WTC11 (cell line): Measurements from ENCODE around the gene RPTOR. TPM values are rescaled to one million over a fixed set of nuclear protein-coding genes. Genes with fewer than 3 reads are reported as not detected.

Experiments
- AFF4 ChIP-seq: sonication (generic); formaldehyde crosslinking; IDR thresholded peaks from 2 replicates; pipeline ENCODE4 v1.8.1; 2023; ENCODE audit warnings: mild to moderate bottlenecking, missing genetic modification reagents, borderline replicate concordance
- AR ChIP-seq: fragments of 250-450 bp; sonication (Bioruptor Pico); IDR thresholded peaks from 2 replicates; pipeline ENCODE4 v1.9.0; 2021; ENCODE audit warnings: mild to moderate bottlenecking
- CREM ChIP-seq: sonication (generic); formaldehyde crosslinking; IDR thresholded peaks from 2 replicates; pipeline ENCODE4 v1.8.1; 2022; ENCODE audit warnings: mild to moderate bottlenecking, missing genetic modification reagents, moderate library complexity
- CTCF ChIP-seq: fragments of 200-600 bp; IDR thresholded peaks from 2 replicates; pipeline ENCODE4 v1.8.0; 2022; ENCODE audit warnings: antibody characterized with exemption
- FOXP1 ChIP-seq: sonication (generic); formaldehyde crosslinking; IDR thresholded peaks from 2 replicates; pipeline ENCODE4 v1.8.0; 2022; ENCODE audit warnings: missing genetic modification reagents, mild to moderate bottlenecking, moderate library complexity, borderline replicate concordance
- KAT7 ChIP-seq: sonication (generic); formaldehyde crosslinking; IDR thresholded peaks from 2 replicates; pipeline ENCODE4 v1.8.1; 2023; ENCODE audit warnings: missing genetic modification reagents, mild to moderate bottlenecking, borderline replicate concordance
- MXD4 ChIP-seq: fragments of 250-450 bp; sonication (Bioruptor Pico); IDR thresholded peaks from 2 replicates; pipeline ENCODE4 v1.8.0; 2021; ENCODE audit warnings: mild to moderate bottlenecking, moderate library complexity, borderline replicate concordance
- NFATC4 ChIP-seq: fragments of 250-450 bp; sonication (Bioruptor Pico); IDR thresholded peaks from 2 replicates; pipeline ENCODE4 v1.9.0; 2021; ENCODE audit warnings: mild to moderate bottlenecking
- NFE2L1 ChIP-seq: sonication (generic); formaldehyde crosslinking; IDR thresholded peaks from 2 replicates; pipeline ENCODE4 v1.8.1; 2023; ENCODE audit warnings: missing genetic modification reagents
- NFYB ChIP-seq: sonication (generic); formaldehyde crosslinking; conservative IDR thresholded peaks from 2 replicates; pipeline ENCODE4 v1.8.0; 2022; ENCODE audit warnings: low read depth, missing genetic modification reagents
- PRDM15 ChIP-seq: sonication (generic); formaldehyde crosslinking; IDR thresholded peaks from 2 replicates; pipeline ENCODE4 v1.8.0; 2022; ENCODE audit warnings: missing genetic modification reagents
- PREB ChIP-seq: sonication (generic); formaldehyde crosslinking; IDR thresholded peaks from 2 replicates; pipeline ENCODE4 v1.8.1; 2022; ENCODE audit warnings: mild to moderate bottlenecking, missing genetic modification reagents, moderate library complexity, borderline replicate concordance
- PRRX2 ChIP-seq: fragments of 250-450 bp; sonication (Bioruptor Pico); IDR thresholded peaks from 2 replicates; pipeline ENCODE4 v1.8.0; 2021; ENCODE audit warnings: mild to moderate bottlenecking
- SMAD3 ChIP-seq: sonication (generic); formaldehyde crosslinking; IDR thresholded peaks from 2 replicates; pipeline ENCODE4 v1.8.0; 2022; ENCODE audit warnings: missing genetic modification reagents, mild to moderate bottlenecking, borderline replicate concordance
- SP1 ChIP-seq: sonication (generic); formaldehyde crosslinking; conservative IDR thresholded peaks from 2 replicates; pipeline ENCODE4 v1.8.1; 2022; ENCODE audit warnings: missing genetic modification reagents
- TP53 ChIP-seq: sonication (generic); formaldehyde crosslinking; IDR thresholded peaks from 2 replicates; pipeline ENCODE4 v1.8.1; 2023; ENCODE audit warnings: mild to moderate bottlenecking, missing genetic modification reagents
- ZMAT4 ChIP-seq: fragments of 250-450 bp; sonication (Bioruptor Pico); IDR thresholded peaks from 2 replicates; pipeline ENCODE4 v1.9.0; 2021; ENCODE audit warnings: mild to moderate bottlenecking
- ZNF121 ChIP-seq: sonication (generic); formaldehyde crosslinking; IDR thresholded peaks from 2 replicates; pipeline ENCODE4 v1.8.0; 2023; ENCODE audit warnings: missing genetic modification reagents
- ZNF425 ChIP-seq: fragments of 250-450 bp; sonication (Bioruptor Pico); conservative IDR thresholded peaks from 2 replicates; pipeline ENCODE4 v1.9.0; 2021; ENCODE audit warnings: mild to moderate bottlenecking
- total RNA-seq: library from RNA; stranded (reverse); gene quantifications from 3 replicates; pipeline ENCODE4 v1.2.3, GENCODE V29; 2021

RPTOR gene
- total RNA-seq, 1 experiment from 2014 or later: 41.0 TPM

GRCh38 chr17:80544655-80545498, at the start of gene RPTOR (continued):
- TF ChIP-seq PRDM15 (CRISPR knock-in tag): no peak
- no peak for TF ChIP-seq NFATC4
- no peak for TF ChIP-seq PRRX2 (CRISPR knock-in tag)
- no peak for TF ChIP-seq AFF4 (CRISPR knock-in tag)
- no peak for TF ChIP-seq MXD4 (CRISPR knock-in tag)
- no peak for TF ChIP-seq TP53 (CRISPR knock-in tag)
- 0 out of 2 replicates have a peak, but pooled peaks have one; percentile 26 for TF ChIP-seq NFYB (CRISPR knock-in tag)
- TF ChIP-seq CTCF: no peak
- peak; percentile 79 for TF ChIP-seq SP1 (CRISPR knock-in tag)
- TF ChIP-seq FOXP1 (CRISPR knock-in tag): peak; percentile 71
- no peak for TF ChIP-seq SMAD3 (CRISPR knock-in tag)
- no peak for TF ChIP-seq ZNF425
- TF ChIP-seq KAT7 (CRISPR knock-in tag): no peak
- no peak for TF ChIP-seq ZMAT4 (CRISPR knock-in tag)
- TF ChIP-seq AR: no peak
- TF ChIP-seq PREB (CRISPR knock-in tag): no peak
- no peak for TF ChIP-seq ZNF121
- peak; percentile 88 for TF ChIP-seq NFE2L1 (CRISPR knock-in tag)
- TF ChIP-seq CREM: no peak
